NCI-H524 treated with DMSO at 0.1 percent for 48 hours (cell line): ENCODE data around the gene OR6V1.

Experiments
- DNase-seq: peaks from one replicate; lab custom pipeline; 2025; lab: John Stamatoyannopoulos, UW

OR6V1 gene, protein sequence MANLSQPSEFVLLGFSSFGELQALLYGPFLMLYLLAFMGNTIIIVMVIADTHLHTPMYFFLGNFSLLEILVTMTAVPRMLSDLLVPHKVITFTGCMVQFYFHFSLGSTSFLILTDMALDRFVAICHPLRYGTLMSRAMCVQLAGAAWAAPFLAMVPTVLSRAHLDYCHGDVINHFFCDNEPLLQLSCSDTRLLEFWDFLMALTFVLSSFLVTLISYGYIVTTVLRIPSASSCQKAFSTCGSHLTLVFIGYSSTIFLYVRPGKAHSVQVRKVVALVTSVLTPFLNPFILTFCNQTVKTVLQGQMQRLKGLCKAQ

DNA sequence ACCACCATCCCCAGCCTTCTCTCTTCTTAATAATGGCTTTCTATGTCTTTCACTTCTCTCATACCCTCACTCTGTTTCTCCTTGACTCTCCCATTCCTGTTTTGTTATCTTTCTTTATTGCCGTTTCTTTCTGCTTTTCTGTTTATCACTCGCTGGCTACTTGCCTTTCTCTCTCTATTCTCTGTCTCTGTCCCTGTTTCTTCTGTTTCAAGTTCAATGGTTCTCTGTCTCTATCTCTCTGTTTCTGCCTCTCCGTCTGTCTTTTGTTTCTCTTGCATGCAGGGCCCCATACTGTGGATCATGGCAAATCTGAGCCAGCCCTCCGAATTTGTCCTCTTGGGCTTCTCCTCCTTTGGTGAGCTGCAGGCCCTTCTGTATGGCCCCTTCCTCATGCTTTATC, at the start of gene OR6V1:
Gene OR6V1, plus strand, starts transcription at position 301 of the 400 bp plus-strand sequence. Its CDS starts 0 bp downstream, at position 301.
- no peak for DNase-seq

DNA sequence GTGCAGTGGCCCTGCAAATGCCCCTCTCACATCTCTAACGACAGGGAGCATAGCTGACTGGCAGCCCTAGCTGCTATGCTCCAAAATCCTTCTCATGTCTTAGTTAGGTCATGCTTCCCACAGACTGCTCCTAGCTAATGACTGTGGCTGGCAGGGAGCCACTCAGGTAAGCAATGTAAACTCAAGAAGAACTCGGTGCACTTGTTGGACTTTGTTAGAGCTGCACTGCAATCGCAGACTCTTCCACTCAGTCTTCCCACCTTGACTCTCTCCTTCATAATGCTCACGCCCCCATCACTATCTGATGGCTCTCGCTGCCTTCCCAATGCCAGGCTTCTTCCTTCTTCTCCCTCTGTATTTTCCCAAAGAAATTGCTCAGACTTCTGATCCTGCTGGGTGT, 49.2 kb upstream of the OR6V1 start:
- no peak for DNase-seq

DNA sequence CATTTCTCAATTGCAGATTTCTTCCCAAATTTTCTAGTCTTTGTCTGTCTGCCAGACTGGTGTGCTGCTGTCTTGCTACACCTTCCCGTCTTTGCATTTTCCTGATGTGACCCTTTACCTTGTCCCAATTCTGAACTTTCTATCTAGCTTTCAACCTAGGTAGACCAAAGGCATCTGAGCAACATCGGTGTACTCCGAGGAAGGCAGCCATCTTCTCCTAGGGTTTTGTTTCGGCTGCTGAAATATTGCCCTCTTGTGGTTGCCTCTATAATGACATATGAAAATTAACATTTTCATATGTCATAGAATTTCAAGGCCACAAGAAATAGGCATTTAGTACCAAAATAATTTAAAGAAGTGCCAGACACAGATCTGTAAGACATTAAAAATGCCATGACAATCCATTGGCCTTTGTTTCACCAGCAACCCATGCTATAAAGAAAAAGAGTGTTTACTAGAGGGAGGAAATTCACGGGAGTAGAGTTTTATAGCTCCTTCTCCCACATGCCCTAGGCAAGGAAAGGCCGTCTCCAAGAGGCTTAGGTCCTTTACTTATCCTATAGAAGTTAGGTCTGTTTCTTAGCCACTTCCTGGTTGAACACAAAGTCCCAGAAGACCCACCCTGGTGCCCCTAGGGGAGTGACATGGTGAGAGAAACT, 48.6 kb upstream of the OR6V1 start:
- DNase-seq: no peak

DNA sequence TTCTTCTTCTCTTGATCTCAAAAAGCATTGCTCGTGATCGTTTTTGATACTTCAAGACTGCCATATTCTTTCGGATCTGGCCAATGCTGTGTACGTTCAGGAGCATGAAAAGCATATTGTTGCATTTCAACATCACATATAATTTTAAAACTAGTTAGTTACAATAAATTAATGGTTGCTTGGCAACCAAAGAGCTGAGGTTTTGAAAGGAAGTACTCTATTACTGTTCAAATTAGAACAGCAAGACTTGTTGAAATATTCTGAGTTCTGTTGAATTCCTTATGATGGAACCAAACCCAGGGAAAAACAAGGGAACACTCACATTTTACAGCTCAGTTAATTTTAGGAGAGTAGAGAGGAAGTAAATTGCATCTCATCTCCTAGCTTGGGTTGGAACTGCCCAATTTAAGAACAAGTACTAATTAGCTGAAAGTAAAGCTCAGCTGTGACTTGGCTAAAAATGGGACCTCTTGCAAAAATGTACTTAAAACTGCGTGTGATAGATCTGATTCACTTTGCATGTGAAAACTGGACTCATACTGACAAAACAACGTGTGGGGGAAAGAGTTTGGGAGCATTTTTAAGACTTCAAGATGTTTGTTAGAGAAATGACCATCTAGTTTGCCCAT, 46.4 kb upstream of the OR6V1 start:
- DNase-seq: no peak

DNA sequence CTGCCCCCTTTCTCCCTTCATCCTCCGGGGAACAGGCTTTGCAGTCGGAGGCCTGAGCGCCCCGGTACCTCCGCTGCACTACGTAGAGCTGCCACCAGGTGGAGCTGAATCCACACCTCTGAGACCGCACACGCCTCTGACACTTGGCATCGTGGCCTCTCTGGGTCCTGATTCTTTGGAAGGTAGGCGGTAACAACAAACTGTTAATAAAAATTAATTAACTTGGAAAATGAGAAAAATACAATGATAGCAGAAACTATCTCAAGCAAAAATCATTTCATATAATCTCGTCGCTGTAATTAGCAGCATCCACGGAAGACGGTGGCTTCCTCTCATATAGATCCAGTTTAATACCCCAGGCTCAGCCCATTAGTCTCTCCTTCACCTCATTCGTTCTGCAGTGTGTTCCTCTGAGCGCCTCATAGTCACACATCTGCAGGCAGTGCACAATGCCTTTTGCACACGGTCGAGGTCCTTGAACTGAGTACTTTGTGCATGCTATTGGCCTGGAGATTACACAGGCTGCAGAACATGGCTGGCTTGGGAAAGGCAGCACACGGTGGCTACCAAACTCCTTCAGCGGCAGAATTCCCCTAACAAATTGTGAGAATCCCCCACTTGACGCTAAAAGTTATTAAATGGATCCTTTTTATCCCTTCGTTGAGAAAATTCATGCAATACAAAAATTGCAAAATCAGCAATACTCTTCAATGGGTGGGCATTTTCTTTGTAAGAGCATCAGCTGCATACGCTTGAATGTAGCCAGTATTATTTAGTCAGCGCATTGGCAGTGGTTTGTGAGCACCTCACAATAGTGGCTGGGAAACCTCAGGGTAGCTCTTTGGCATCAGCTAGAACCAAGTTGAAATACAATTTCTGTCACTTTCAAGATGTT, 43.9 kb upstream of the OR6V1 start:
- no peak for DNase-seq

DNA sequence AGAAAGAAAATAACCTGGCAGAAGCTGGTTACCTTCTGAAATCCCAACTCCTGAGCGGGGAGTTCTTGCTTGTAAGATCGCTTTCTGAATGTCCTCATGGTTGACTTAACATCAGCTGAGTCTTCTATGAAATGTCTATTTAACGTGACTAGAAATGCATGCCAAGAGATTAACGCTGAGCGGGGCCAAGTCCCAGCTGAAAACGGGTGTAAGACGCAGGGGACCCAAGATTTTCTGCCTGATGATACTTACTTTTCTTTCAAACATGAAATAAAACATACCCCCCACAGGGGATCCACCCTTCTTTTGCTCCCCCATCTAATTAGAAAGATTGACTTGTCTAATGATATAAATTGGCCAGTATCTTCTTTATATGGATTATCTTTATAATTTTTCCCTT, 40.1 kb upstream of the OR6V1 start:
- DNase-seq: no peak

DNA sequence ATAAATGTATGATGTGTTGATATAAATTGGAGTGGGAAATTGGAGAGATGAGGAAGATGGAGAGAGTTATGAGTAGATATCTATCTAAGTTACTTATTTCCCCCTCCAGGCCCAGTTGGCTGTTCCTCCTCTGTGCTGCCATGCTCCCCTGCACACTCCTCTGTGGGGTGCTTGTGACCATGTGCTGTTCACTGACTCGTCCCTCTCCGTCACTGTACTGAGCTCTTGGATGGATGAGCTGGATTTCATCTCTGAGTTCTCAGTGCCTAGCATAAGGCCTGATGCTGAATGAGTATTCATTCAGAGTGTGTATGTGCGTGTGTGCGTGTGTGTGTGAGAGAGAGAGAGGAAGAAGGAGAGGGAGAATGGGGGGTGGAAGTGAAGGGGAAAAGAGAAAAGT, 39.7 kb upstream of the OR6V1 start:
- DNase-seq: no peak

DNA sequence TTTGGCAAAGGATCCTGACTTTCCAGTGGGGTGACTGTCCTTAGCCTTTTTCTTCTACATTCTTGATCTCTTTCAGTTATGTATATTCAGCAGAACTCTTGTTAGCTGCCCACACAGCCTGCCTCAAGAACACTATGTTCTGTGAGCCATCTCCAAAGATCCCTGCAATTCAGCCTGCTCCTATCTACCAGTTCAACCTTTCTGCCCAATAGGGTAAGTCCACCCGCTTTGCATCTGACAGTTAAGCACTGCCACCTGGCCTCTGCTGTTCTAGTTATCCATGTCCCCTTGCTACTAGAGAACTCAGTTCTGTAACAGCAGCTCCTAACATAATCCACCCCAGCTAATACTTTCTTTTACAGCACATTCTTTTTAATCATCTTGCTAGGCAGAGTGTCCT, 38.7 kb upstream of the OR6V1 start:
- no peak for DNase-seq

DNA sequence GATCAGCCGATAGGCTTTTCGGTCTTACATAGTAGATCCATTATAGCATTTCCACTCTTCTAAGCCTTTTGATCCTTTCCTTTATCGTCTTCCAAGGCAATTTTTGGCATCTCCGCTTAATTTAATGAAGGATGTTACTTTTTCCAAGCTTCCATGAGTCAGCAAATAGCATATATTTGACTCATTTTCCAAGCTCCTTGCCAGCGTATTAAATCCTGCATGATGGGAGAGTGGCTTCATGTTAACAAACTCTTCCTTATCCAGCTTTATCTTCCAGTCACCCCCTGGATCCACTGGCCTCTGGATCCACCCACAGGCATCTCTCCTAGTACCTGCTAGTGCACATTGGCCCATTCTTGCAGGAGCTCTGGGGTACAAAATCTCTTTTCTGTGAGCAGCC, 38.2 kb upstream of the OR6V1 start:
- no peak for DNase-seq

DNA sequence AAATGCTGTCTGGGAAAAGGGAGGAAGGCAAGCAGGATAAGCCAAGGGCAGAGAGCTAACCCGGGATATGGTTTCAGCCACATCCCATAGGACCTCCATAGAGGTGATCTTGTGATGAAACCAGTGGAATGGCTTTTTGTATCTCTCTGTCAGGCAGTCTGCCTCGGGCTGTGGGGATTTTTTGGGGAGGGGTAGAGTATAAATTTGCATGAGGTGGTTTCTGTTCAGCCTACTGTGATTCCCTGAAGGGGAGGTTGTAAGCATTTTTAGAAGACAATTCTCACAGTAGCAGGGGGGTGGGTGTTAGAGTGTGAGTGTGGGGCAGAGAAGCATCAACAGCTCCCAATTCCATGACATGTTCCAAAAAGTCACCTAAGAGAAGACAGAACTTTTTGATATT, 37.1 kb upstream of the OR6V1 start:
- no peak for DNase-seq

DNA sequence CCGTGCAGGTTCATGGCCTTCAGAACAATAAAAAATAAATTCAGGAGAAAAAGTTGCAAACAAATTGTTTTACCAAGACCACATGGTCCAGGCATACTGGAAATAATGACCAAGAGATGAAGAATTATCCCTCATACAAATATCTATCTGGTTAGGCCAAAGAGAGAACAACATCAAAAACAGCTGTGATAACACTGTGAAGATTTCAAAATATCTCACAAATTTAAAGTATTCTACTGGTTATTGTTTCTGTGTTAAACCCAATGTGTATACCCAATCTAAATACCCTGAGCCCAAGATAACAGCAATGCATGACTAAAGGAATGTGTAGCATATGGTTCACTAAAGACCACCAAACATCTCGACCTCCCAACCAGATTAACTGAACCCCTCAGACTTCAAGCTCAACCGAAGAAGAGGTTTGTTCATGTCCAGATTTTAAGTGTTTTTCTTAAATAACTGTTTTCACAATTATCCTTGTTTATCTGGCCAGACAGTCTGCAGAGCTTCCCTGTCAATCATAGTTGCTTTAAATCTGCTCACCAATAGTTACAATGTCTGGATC, 36.1 kb upstream of the OR6V1 start:
- no peak for DNase-seq

DNA sequence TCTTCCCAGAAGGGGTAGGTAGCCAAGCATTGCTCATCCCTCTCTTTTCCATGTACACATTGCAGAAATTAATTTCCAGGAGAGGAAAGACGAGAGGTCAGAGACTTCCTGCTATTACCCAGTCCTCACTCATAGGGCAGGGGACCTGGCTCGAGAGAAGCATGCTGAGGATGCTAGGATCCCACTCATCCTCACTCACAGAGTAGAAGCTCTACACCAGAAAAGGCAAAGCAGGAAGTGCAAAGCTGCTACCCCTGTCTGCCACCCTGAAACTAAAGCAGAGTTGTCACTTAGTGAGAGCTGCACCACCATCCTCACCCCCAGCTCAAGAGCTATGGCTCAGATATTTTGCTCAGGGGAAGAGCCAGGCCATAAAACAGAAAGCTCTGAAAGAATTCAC, 35.1 kb upstream of the OR6V1 start:
- DNase-seq: no peak

DNA sequence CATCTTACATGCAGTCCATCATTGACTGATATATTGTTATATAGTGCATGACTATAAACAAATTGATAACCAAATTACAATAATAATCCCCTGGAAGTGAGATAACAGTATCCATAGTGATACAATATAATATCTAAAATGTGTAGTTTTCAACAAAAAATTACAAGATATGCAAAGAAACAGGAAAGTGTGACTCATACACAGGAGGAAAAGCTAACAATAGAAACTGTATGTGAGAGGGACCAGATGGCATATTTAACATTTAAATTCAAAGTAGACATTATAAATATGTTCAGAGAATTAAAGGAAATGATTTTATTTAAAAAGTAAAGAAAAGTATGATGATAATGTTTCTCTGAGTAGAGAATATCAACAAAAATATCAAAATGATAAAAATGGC, 33.2 kb upstream of the OR6V1 start:
- no peak for DNase-seq

DNA sequence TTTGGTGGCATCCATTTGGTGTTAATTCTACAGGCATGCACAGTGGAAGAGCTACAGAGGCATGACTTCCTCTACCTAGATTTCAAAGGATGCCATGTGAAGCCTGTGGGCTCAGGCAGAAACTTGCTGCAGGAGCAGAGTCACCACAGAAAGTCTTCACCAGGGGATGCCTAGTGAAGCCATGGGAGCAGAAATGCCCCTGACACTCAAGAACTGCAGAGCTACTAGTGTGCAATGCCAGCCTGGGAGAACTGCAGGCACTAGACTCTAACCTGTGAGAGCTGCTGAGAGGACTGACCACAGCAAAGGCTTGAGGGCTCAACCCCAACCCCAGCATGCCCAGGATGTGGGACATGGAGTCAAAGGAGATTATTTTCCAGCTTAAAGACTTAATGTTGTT, 29.1 kb upstream of the OR6V1 start:
- no peak for DNase-seq

DNA sequence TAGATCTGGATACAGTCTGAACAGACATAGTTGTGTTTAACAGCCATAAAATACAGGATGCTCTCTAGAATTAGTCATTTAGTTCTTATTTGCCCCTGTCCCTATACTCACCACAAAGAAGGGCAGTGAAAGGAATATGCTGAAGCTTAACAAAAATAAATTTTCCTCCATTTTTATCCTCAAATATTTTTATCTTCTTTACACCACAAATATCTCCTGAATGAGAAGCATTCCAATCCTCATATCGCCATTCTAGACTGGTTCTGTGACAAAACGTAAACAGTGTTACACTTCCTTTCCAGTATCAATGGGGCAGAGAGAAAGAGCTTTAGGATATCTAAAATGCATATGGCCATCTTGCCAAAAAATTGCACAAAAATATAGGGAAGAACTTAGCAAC, 26.8 kb upstream of the OR6V1 start:
- DNase-seq: no peak

DNA sequence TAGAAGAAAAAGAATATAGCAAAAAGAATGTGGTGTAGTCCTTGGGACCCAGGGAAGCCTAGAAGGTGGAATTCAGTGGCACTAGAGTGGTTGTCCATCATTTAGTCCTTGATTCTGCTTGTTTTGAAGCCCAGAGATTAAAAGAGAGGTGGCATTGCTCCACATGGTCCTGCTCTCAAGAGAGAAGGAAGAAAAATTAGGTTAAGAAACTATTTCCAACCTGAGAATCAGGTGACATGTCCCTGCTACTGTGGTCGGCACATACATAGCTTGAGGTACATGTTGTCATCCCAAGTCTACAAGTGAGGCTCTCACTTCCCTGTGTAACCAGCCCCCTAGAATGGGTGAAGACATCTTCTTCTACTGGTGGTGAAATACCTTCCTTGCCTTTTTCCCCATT, 25.1 kb upstream of the OR6V1 start, which contains the start of gene OR9A2:
Gene OR9A2, minus strand, starts transcription at position 101 of the 400 bp plus-strand sequence. Its CDS starts 0 bp downstream, at position 101.
- no peak for DNase-seq

DNA sequence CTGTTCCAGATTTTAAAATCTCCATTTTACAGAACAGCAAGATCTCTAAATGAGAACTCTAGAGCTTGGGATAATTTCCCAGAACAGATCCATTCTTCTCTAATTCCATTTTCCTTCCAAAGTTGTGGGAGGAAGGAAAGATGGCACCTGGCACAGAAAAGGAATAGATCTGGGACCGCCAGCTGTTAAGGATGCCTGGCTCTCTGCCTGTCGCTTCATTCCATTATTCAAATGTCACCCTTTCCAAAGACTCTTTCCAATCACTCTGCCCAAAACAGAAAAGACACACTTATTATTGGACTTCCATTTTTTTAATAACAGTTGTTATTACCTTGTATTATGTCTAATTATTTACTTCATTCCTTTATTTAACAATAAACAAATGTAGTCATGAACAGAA, 24.5 kb upstream of the OR6V1 start:
- no peak for DNase-seq

DNA sequence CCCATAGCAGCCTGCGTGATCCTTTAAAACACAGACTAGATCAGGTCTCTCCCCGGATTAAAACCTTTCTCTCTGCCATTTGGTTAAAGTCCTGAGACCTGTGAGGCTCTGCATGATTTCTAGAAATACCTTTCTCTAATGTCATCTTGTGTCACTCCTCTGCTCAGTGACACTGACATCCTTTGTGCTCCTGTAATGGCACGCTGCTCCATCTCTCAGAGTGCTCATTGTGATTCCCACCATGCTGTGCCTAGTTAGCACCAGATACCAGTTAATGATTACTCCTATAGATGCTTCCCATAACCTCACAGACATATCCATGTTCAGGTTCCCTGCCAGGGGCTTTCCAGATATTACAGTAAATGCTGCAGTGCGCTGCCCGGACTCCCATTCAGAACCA, 13.5 kb upstream of the OR6V1 start:
- DNase-seq: no peak

DNA sequence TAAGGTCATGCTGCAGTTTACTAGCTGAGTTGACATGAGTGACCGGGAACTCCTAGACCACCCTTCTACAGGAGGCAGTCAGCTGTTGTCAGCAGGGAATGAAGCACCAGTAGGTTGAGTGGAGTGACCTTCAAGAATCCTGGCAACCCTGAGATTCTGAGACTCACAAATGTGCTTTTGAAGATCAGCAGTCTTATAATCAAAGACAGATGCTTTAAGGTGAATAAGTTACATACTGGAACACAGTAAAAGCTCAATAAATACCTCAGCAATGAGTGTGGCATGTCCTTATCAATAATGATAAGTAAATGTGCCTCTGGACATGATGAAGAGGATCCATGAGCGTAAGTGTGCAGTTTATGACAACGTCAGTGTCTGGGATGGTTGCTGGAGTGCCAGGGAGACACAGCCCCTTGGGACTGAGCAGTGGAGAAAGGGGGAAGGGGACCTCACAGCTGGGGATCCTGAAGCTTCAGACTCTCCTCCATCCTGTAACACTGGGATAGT, 11.9 kb upstream of the OR6V1 start:
- DNase-seq: no peak

DNA sequence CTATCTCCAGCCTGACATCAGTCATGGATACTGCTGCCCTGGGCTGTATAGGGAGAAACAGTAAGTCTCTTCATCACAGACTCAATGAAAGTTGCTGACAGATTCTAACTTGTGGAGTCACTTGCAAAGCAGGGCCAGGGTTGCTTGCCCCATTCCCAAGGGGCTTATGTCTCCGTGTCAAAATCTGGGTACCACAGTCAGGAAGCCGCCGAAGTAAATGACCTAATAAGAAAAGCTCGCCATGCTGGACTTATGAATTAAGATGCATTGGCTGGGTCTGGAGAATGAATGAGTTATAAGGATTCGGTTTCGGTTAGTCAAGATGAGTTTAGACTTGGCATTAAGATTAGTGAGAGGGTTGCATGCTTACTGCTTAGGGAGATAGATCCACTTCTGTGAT, 10.8 kb upstream of the OR6V1 start:
- no peak for DNase-seq

DNA sequence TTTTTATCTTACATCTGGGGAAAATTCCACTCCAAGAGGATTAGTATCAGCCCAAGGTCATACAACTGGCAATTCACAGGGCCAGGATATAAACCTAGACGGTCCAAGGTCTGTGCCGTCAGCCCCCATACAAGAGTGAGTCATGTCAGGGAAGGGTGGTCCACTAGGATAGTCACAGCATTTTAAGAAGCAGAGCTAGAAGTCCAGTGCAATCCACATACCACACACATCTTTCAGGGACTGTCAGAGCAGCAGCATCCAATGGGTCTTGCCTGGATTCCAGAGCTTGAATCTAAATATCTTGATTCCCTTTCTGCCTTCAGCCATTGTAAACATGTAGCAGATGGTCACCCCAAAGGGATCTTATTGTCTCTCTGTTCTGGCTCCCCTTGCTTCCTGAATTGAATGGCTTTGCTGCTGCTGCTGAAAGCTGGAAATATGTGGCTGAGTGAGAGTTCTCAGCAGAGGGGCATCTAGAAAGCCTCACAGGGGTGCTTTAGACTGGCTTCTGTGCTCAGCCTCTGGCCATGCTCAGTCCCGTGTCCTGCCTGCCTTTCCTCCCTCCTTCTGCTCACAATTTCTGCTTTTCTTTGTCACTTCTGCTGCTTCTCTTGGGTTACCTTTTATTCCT, 9.9 kb upstream of the OR6V1 start:
- peak; percentile 65 for DNase-seq
